Body of pancreas (tissue), 4 donors: ENCODE results near the gene WFDC2.

Source experiments
- POLR2A ChIP-seq, 3 donors: fragments of 450-650 bp; IDR thresholded peaks; one replicate each; pipeline ENCODE4 v1.6.1; 2016; ENCODE audit warnings: antibody characterized with exemption in 3 of 3, mild to moderate bottlenecking in 2 of 3
- TF ChIP-seq, protein P1 (sequence below), 7 experiments: fragments of 450-650 bp in 4 of 7; fragments of 200-600 bp in 3 of 7; sonication (generic) in 3 of 7; IDR thresholded peaks; one replicate each; pipeline ENCODE4 v1.5.1; 2016 to 2019; ENCODE audit warnings: antibody characterized with exemption in 7 of 7

DNA sequence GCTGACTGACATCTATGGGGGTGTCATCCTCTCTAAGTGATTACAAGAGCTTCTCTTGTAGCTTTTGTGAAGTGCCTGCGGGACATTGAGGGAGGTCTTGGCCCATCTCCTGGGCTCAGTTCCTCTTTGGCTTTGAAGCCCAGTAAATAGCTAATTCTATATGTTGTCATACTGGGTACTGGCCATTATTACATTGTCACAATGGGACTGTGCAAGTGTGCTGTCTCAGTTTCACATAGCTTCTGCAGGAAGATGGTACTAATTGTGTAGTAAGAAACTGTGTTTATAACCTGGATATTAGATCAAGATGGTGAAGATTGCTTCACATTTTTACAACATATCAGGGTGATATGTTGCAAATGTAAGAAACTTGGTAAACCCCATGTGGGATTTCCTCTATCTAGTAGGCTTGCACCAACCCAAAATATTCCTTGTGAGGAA is 26.0 kb downstream of the WFDC2 start:
- TF ChIP-seq POLR2A (IDR thresholded peaks at IDR 0.05): no peak
- TF ChIP-seq, protein P1, sequence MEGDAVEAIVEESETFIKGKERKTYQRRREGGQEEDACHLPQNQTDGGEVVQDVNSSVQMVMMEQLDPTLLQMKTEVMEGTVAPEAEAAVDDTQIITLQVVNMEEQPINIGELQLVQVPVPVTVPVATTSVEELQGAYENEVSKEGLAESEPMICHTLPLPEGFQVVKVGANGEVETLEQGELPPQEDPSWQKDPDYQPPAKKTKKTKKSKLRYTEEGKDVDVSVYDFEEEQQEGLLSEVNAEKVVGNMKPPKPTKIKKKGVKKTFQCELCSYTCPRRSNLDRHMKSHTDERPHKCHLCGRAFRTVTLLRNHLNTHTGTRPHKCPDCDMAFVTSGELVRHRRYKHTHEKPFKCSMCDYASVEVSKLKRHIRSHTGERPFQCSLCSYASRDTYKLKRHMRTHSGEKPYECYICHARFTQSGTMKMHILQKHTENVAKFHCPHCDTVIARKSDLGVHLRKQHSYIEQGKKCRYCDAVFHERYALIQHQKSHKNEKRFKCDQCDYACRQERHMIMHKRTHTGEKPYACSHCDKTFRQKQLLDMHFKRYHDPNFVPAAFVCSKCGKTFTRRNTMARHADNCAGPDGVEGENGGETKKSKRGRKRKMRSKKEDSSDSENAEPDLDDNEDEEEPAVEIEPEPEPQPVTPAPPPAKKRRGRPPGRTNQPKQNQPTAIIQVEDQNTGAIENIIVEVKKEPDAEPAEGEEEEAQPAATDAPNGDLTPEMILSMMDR (IDR thresholded peaks at IDR 0.05): no peak
